Activated CD4-positive, CD25-positive, alpha-beta regulatory T cell (primary cell): Measurements from ENCODE around the gene CD6.
A peak's percentile ranks its signal among the peaks of the same experiment; 100 is the strongest.

Experiments used
- DNase-seq, 4 experiments: peaks; one replicate each; lab custom pipeline; 2025; lab: John Stamatoyannopoulos, UW

CD6 gene

GRCh38 chr11:60984149-60984548 lies 12.7 kb downstream of the CD6 start:
- no peak for DNase-seq

GRCh38 chr11:60984636-60985035 lies 13.2 kb downstream of the CD6 start:
- DNase-seq = no peak

GRCh38 chr11:60985501-60985900 lies 14.0 kb downstream of the CD6 start:
- no peak for DNase-seq

- peak; percentile 42 to 76 (median 68) for DNase-seq
Measured at GRCh38 chr11:60985991-60986915, 14.8 kb downstream of the CD6 start.

GRCh38 chr11:60987577-60988277 lies 16.2 kb downstream of the CD6 start:
- no peak for DNase-seq

- DNase-seq = no peak
Measured at GRCh38 chr11:60988658-60989057, 17.2 kb downstream of the CD6 start.

- no peak for DNase-seq
Measured at GRCh38 chr11:60989093-60989650, 17.7 kb downstream of the CD6 start.

GRCh38 chr11:60991457-60991856 lies 20.0 kb downstream of the CD6 start:
- DNase-seq = no peak

GRCh38 chr11:60992842-60993409 lies 21.4 kb downstream of the CD6 start:
- DNase-seq = no peak

GRCh38 chr11:60993615-60994014 lies 22.1 kb downstream of the CD6 start:
- DNase-seq = no peak

- DNase-seq = no peak
Measured at GRCh38 chr11:60994541-60995080, 23.1 kb downstream of the CD6 start.

- DNase-seq = no peak
Measured at GRCh38 chr11:60995798-60996197, 24.3 kb downstream of the CD6 start.

GRCh38 chr11:60996381-60997138 lies 25.1 kb downstream of the CD6 start:
- no peak for DNase-seq

- DNase-seq = no peak
Measured at GRCh38 chr11:61000426-61000825, 28.9 kb downstream of the CD6 start.

GRCh38 chr11:61001931-61002330 lies 30.5 kb downstream of the CD6 start:
- no peak for DNase-seq

GRCh38 chr11:61002598-61002997 lies 31.1 kb downstream of the CD6 start:
- DNase-seq = no peak

- DNase-seq = no peak
Measured at GRCh38 chr11:61004180-61004611, 32.7 kb downstream of the CD6 start.

GRCh38 chr11:61004761-61005181 lies 33.3 kb downstream of the CD6 start:
- DNase-seq = no peak

- DNase-seq = no peak
Measured at GRCh38 chr11:61007383-61007955, 36.0 kb downstream of the CD6 start.

- no peak for DNase-seq
Measured at GRCh38 chr11:61007956-61008896, 36.7 kb downstream of the CD6 start.
